Suprapubic skin (tissue), 4 donors: ENCODE measurements around the gene RHOT2. TPM values are rescaled to one million over a fixed set of nuclear protein-coding genes. Genes with fewer than 3 reads are reported as not detected.

Source experiments
- DNase-seq, 2 donors: peaks; one replicate each; pipeline ENCODE4 v3.0.0-alpha.2; 2019; ENCODE audit warnings: low spot score in 2 of 2
- H3K27ac ChIP-seq: fragments of 200-600 bp; sonication (generic); one replicate; pipeline ENCODE4 v1.5.1; 2019
- H3K27me3 ChIP-seq: fragments of 200-600 bp; sonication (generic); one replicate; pipeline ENCODE4 v1.5.1; 2019
- H3K36me3 ChIP-seq: fragments of 200-600 bp; sonication (generic); one replicate; pipeline ENCODE4 v1.5.1; 2019
- H3K4me1 ChIP-seq: fragments of 200-600 bp; sonication (generic); one replicate; pipeline ENCODE4 v1.5.1; 2019
- H3K4me3 ChIP-seq: fragments of 200-600 bp; sonication (generic); one replicate; pipeline ENCODE4 v1.5.1; 2019; ENCODE audit warnings: mild to moderate bottlenecking
- H3K9me3 ChIP-seq: fragments of 200-600 bp; sonication (generic); one replicate; pipeline ENCODE4 v1.5.1; 2019
- EP300 ChIP-seq: sonication (generic); formaldehyde crosslinking; IDR thresholded peaks from one replicate; pipeline ENCODE4 v1.6.1; 2017; ENCODE audit warnings: antibody characterized with exemption
- POLR2A ChIP-seq, 2 donors: fragments of 450-650 bp; IDR thresholded peaks; one replicate each; pipeline ENCODE4 v1.6.1; 2017; ENCODE audit warnings: antibody characterized with exemption in 2 of 2, mild to moderate bottlenecking in 2 of 2, moderate library complexity in 2 of 2
- POLR2AphosphoS5 ChIP-seq, 3 donors: sonication (generic); formaldehyde crosslinking; IDR thresholded peaks; one replicate each; pipeline ENCODE4 v1.6.1; 2017; ENCODE audit warnings: antibody characterized with exemption in 3 of 3
- WGBS: methylation state at CpG from one replicate; pipeline ENCODE4 v1.1.5; 2018; 5-methylcytosine and 5-hydroxymethylcytosine counted together
- total RNA-seq, 4 donors: library from RNA; depleted of rRNA; stranded (reverse); fragments of >200 nt; gene quantifications; one replicate each; pipeline ENCODE4 v1.1.0, GENCODE V29; 2016
- TF ChIP-seq, protein P1 (sequence below), 2 donors: fragments of 200-600 bp in 1 of 2; fragments of 450-650 bp in 1 of 2; sonication (generic) in 1 of 2; IDR thresholded peaks; one replicate each; pipeline ENCODE4 v1.5.1; 2016 to 2019; ENCODE audit warnings: antibody characterized with exemption in 2 of 2, mild to moderate bottlenecking in 1 of 2, moderate library complexity in 1 of 2

The RHOT2 gene
- total RNA-seq, 4 donors from 2014 or later: 66.9 to 156 (median 96.8) TPM

DNA sequence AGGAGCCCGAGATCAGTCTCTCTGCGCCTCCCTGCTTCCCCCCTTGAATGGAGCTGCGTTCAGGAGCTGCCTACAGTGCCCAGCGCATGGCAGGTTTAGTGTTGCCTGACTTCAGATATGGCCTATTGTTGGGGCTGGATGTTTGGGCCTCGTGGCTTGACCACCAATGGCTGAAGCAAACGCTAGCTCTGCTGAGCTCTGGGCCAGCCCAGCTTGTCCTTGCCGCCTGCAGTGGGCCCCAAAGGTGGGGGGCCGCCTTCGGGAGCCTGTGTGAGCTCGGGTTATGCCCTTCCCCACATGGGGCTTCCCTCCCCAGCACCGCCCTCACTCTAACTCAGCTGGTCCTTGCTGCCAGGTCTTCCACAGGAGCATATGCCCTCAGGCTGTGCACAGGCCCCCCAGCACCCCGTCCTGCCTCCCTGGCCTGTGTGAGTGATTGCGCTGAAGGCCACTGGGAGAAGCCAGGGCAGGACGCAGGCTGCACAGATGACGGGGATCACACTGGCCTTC is 29.8 kb upstream of the RHOT2 start:
- H3K4me1 ChIP-seq: peaks cover 42% of the 10 kb centered on the region
- peaks cover 16% of the 10 kb centered on the region for H3K36me3 ChIP-seq
- TF ChIP-seq POLR2AphosphoS5 (IDR thresholded peaks at IDR 0.05) (no peak), EP300 (no peak), POLR2A (IDR thresholded peaks at IDR 0.05) (no peak)
- TF ChIP-seq, protein P1, sequence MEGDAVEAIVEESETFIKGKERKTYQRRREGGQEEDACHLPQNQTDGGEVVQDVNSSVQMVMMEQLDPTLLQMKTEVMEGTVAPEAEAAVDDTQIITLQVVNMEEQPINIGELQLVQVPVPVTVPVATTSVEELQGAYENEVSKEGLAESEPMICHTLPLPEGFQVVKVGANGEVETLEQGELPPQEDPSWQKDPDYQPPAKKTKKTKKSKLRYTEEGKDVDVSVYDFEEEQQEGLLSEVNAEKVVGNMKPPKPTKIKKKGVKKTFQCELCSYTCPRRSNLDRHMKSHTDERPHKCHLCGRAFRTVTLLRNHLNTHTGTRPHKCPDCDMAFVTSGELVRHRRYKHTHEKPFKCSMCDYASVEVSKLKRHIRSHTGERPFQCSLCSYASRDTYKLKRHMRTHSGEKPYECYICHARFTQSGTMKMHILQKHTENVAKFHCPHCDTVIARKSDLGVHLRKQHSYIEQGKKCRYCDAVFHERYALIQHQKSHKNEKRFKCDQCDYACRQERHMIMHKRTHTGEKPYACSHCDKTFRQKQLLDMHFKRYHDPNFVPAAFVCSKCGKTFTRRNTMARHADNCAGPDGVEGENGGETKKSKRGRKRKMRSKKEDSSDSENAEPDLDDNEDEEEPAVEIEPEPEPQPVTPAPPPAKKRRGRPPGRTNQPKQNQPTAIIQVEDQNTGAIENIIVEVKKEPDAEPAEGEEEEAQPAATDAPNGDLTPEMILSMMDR (IDR thresholded peaks at IDR 0.05): no peak
- DNase-seq: no peak
- H3K27ac ChIP-seq: no peak overlapping the region
- 94% methylated on average over 4 of the region's 15 CpGs for WGBS
- H3K27me3 ChIP-seq: no peaks in the 10 kb centered on the region
- no peaks in the 10 kb centered on the region for H3K9me3 ChIP-seq
- H3K4me3 ChIP-seq: no peak overlapping the region

DNA sequence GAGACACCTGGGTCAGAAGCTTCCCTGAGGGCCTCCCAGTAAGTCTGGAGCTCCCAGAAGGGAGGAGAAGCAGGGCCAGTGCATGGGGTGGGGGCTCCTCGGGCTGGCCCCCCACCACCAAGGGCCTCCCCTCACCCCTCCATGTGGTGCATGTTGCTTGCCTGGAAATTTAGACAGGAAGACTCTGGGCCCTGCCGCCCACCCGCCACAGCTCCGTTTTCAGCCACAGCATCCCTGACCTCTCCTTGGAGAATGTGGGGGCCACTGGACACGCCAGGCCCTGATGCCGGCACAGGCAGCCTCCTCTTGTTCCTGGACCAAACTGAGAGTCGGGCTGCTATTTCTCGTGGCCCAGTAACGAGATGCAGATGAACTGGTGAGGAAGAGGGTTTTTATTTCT is 29.1 kb upstream of the RHOT2 start:
- H3K9me3 ChIP-seq: no peaks in the 10 kb centered on the region
- TF ChIP-seq, protein P1 (IDR thresholded peaks at IDR 0.05): no peak
- TF ChIP-seq POLR2A (IDR thresholded peaks at IDR 0.05) (no peak), POLR2AphosphoS5 (IDR thresholded peaks at IDR 0.05) (no peak), EP300 (no peak)
- DNase-seq: no peak
- H3K36me3 ChIP-seq: peaks cover 8% of the 10 kb centered on the region
- H3K27me3 ChIP-seq: no peaks in the 10 kb centered on the region
- peaks cover 43% of the 10 kb centered on the region for H3K4me1 ChIP-seq
- no peak overlapping the region for H3K4me3 ChIP-seq
- WGBS: 54% methylated on average over 6 of the region's 9 CpGs
- H3K27ac ChIP-seq: no peak overlapping the region

DNA sequence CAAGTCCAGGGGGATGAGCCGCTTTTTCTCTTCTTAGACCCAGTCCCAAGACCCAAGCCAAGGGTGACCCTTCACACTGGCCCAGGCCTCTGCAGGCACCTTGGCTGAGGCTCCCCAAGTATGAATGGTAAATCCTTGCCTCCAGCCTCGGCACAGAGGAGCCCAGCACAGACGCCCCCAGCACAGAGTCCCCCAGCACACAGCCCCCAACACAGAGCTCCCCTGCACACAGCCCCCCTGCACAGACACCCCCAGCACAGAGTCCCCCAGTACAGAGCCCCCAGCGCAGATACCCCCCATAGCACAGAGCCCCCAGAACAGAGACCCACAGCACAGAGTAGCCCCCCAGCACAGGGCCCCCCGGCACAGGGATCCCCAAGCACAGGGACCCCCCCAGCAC is 27.3 kb upstream of the RHOT2 start:
- Histone ChIP-seq H3K9me3 (no peaks in the 10 kb centered on the region), H3K36me3 (no peaks in the 10 kb centered on the region), H3K27ac (no peak overlapping the region), H3K27me3 (no peaks in the 10 kb centered on the region), H3K4me3 (peak overlapping the region; percentile 89), H3K4me1 (peaks cover 35% of the 10 kb centered on the region)
- WGBS: 80% methylated on average over 2 of the region's 5 CpGs
- TF ChIP-seq POLR2A (IDR thresholded peaks at IDR 0.05) (no peak), EP300 (no peak), POLR2AphosphoS5 (IDR thresholded peaks at IDR 0.05) (no peak)
- TF ChIP-seq, protein P1 (IDR thresholded peaks at IDR 0.05): no peak
- DNase-seq: no peak

DNA sequence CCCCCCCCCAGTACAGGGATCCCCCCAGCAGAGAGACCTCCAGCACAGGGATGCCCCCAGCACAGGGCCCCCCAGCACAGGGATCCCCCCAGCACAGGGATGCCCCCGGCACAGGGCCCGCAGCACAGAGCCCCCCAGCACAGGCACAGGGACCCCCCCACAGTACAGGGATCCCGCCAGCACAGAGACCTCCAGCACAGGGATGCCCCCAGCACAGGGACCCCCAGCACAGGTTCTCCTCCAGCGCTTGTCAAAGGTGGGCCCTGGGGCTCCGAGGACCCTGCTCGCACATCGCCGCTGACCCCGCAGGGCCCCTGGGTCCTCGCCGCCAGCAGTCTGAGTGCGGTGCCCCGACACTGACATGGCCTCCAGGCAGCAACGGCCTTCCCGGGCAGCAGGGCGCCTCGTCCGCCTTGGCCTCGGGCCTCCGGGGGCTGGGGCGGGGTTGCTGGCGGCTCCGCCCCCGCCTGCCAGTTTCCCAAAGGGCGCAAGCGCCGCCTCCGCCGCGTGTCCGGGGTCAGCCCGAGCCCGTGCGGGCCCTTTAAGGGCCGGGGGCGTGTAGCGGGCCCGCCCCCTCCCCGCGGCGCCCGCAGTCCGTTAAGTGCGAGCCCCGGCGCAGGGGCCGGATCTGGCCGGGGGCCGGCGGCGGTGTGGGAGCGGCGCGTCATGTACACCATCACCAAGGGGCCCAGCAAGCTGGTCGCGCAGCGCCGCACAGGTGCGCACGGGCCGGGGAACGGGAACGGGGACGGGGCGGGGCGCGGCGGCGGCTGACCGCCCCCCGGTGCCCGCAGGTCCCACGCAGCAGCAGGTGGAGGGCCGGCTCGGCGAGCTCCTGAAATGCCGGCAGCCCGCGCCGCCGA is 26.4 kb upstream of the RHOT2 start, which contains the start of gene MCRIP2:
Gene MCRIP2, plus strand, starts transcription at position 503 of the 863 bp plus-strand sequence. Its CDS starts 164 bp downstream, at position 667.
- Histone ChIP-seq H3K4me1 (peaks cover 39% of the 10 kb centered on the region), H3K36me3 (no peaks in the 10 kb centered on the region), H3K9me3 (no peaks in the 10 kb centered on the region)

DNA sequence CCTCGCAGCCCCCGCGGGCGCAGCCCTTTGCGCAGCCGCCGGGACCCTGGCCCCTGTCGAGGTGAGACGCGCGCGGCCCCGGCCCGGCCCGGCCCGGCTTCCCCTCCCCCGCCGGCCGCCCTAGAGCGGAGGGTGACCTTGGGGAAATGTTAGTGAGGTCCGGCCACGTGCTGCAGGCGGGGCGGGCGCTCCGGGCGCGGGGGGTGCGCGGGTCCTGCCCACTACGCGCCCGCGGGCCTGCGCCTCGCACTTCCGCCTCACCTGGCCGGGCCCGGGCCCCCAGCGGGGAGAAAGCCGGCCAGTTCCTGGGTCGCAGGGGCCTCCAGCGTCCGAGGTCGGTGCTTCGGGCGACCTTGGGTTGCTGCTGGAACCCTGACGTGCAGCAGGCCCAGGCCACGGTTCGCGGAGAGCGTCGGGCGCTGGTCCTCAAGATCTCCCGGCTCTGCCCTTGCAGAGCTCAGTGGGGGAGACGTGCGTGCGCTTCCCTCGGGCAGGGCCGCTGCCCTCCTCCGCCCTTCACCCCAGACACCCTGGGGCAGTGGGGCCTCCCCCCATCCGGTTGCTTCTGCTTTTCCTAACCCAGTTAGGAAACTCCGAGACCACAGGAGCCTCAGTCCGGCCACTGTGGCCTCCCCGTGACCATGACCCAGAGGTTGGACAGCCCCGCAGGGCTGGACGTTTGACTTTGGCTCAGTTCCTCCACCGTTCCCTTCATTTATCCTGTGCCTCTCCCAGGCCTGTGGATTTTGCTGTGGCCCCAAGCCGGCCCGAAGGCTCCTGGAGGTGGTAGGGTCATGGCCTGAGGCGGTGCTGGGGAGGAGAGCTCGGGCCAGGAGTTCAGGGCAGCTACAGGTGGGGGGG is 25.5 kb upstream of the RHOT2 start:
- DNase-seq: no peak
- WGBS: 65% methylated on average over 5 of the region's 72 CpGs
- H3K4me1 ChIP-seq: peaks cover 45% of the 10 kb centered on the region

More for the DNA sequence above, 26.4 kb upstream of the RHOT2 start, which contains the start of gene MCRIP2:
- TF ChIP-seq POLR2A (IDR thresholded peaks at IDR 0.05): peak in 1 of 2 donors; percentile 2
- TF ChIP-seq POLR2AphosphoS5 (IDR thresholded peaks at IDR 0.05): no peak
- Histone ChIP-seq H3K27me3 (no peaks in the 10 kb centered on the region), H3K4me3 (peak within 1 kb of the TSS; percentile 89), H3K27ac (peak within 1 kb of the TSS; percentile 84)
- no peak for DNase-seq
- WGBS: no CpG with 5 or more reads among the region's 81 CpGs

More for the DNA sequence above, 25.5 kb upstream of the RHOT2 start:
- TF ChIP-seq POLR2AphosphoS5 (IDR thresholded peaks at IDR 0.05) (no peak), POLR2A (IDR thresholded peaks at IDR 0.05) (no peak), EP300 (no peak)
- TF ChIP-seq, protein P1 (IDR thresholded peaks at IDR 0.05): no peak
- peak overlapping the region; percentile 89 for H3K4me3 ChIP-seq
- H3K9me3 ChIP-seq: no peaks in the 10 kb centered on the region
- H3K36me3 ChIP-seq: no peaks in the 10 kb centered on the region
- peak overlapping the region; percentile 84 for H3K27ac ChIP-seq
- no peaks in the 10 kb centered on the region for H3K27me3 ChIP-seq
